Activated B cell treated with CpG ODN at 0.5 μM for 24 hours (primary cell): ENCODE data around the gene SLC43A2. TPM values are rescaled to one million over a fixed set of nuclear protein-coding genes. Genes with fewer than 3 reads are reported as not detected.

Source experiments
- ATAC-seq: fragments of 200-7000 bp; cut with Tn5 transposase; one replicate; pipeline ENCODE4 v1.10.0; 2021; ENCODE audit warnings: low read depth, mild to moderate bottlenecking, moderate library complexity
- CTCF ChIA-PET: fragments of 350-600 bp; sonication (Branson Sonifier 250); formaldehyde crosslinking; loops from one replicate; lab custom pipeline; 2021; ENCODE audit warnings: antibody characterized with exemption; lab: Charles Lee
- POLR2A ChIA-PET: fragments of 350-600 bp; sonication (Branson Sonifier 250); formaldehyde crosslinking; loops from one replicate; lab custom pipeline; 2021; ENCODE audit warnings: antibody characterized with exemption; lab: Charles Lee
- DNase-seq: peaks from one replicate; pipeline ENCODE4 v3.0.0; 2022
- H3K27ac Mint-ChIP-seq: one replicate; pipeline ENCODE4 v1.8.0; 2020; ENCODE audit warnings: mixed read lengths
- H3K27me3 Mint-ChIP-seq: one replicate; pipeline ENCODE4 v1.8.0; 2021; ENCODE audit warnings: mixed read lengths
- H3K36me3 Mint-ChIP-seq: one replicate; pipeline ENCODE4 v1.8.0; 2021; ENCODE audit warnings: low read depth, mixed read lengths
- H3K4me1 Mint-ChIP-seq: one replicate; pipeline ENCODE4 v1.8.0; 2021; ENCODE audit warnings: mixed read lengths
- H3K4me3 Mint-ChIP-seq: one replicate; pipeline ENCODE4 v1.8.0; 2020; ENCODE audit warnings: mild to moderate bottlenecking, mixed read lengths
- H3K9me3 Mint-ChIP-seq: one replicate; pipeline ENCODE4 v1.8.0; 2020; ENCODE audit warnings: mixed read lengths
- intact Hi-C: fragments of 100-400 bp; cut with micrococcal nuclease; formaldehyde crosslinking; loops from one replicate; pipeline ENCODE4 v1.15.1; 2024
- total RNA-seq: library from RNA; stranded (reverse); gene quantifications from 2 replicates; pipeline ENCODE4 v1.2.3, GENCODE V29; 2022
- TF ChIP-seq, protein P1 (sequence below): fragments of 200-600 bp; IDR thresholded peaks from one replicate; pipeline ENCODE4 v1.8.0; 2022; ENCODE audit warnings: antibody characterized with exemption, mild to moderate bottlenecking

Gene SLC43A2
- total RNA-seq, 1 donor from 2014 or later = 167 TPM

DNA sequence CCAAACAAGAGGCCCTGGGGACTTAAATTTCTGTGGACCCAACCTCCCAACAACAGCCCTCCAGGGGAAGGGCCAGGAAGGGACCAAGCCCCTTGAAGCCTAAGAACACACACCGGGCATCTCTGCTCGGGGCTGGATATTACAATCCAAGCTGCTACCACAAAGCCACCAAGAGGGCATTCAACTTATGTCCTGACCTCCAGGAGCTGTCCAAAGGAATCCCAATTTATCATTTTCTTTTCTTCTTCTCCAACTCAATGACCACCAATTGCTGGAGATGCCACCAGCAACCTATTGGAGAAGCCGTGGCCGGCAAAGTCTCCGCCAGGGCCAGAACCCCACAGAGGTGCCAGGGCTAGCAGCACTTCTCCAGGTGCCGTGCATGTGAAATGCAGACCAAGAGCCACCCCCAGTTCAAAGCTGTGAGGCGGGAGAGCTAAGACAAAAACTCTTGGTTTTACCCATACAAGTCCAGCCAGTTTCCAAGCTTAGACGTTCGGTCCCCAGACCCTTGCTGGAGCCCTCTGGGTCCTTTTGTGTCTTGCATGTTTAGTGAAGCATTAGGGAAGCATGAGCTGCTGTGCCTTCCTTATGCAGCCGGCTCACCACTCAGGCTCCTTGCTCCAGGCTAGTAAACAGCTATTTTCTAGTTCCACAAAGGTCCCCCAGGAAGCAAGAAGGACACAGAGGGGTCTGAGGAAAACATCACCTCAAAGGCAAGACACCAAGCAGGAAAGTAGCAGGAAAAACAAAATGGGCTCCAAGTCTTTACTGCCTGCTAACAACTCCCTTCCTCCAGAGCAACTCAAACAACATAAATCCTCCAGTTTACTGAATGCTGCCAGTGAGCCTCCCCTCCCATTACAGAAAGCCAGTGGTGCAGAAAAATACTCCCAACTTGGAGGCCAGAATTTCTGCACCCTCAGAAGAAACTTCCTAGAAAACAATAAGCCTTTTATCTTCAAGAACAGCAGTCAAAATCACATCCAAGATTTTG lies 69.3 kb downstream of the SLC43A2 start:
- Mint-ChIP-seq H3K36me3 (peaks cover 21% of the 10 kb centered on the region), H3K27me3 (no peaks in the 10 kb centered on the region), H3K9me3 (no peaks in the 10 kb centered on the region), H3K4me1 (peaks cover 59% of the 10 kb centered on the region), H3K4me3 (no peak overlapping the region), H3K27ac (no peak overlapping the region)
- ATAC-seq = no peak
- POLR2A ChIA-PET = interaction anchor here (0.5 to 0.8 kb wide), 2 partner anchors 29 to 69 kb away, joined by 3 to 8 read pairs; partner anchors contain the start of gene SLC43A2
- intact Hi-C loops = loop anchor here (10.0 kb wide), 1 partner anchor 305 kb away; no protein-coding TSS in a partner anchor
- no peak for DNase-seq
- CTCF ChIA-PET = no interaction called here
- TF ChIP-seq, protein P1, sequence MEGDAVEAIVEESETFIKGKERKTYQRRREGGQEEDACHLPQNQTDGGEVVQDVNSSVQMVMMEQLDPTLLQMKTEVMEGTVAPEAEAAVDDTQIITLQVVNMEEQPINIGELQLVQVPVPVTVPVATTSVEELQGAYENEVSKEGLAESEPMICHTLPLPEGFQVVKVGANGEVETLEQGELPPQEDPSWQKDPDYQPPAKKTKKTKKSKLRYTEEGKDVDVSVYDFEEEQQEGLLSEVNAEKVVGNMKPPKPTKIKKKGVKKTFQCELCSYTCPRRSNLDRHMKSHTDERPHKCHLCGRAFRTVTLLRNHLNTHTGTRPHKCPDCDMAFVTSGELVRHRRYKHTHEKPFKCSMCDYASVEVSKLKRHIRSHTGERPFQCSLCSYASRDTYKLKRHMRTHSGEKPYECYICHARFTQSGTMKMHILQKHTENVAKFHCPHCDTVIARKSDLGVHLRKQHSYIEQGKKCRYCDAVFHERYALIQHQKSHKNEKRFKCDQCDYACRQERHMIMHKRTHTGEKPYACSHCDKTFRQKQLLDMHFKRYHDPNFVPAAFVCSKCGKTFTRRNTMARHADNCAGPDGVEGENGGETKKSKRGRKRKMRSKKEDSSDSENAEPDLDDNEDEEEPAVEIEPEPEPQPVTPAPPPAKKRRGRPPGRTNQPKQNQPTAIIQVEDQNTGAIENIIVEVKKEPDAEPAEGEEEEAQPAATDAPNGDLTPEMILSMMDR = no peak

DNA sequence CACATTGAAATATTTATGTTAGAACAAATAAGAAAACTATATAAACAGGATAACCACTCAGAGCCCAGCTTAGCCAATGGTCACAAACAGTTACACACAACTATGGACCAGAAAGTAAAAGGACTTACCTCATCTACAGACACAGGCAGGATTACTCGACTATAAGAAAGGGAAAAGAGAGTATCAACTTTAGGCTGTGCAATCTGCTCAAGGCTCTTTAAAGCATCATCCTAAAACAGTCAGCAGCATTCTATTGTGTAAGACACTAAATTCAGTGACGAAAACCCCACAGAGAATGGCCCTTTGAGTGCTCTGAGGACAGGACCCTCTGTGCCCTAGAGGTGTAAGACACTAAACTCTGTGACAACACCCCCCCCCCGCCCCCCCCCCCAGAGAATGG lies 70.2 kb downstream of the SLC43A2 start:
- Mint-ChIP-seq H3K9me3 (no peaks in the 10 kb centered on the region), H3K27ac (no peak overlapping the region), H3K4me1 (peaks cover 61% of the 10 kb centered on the region), H3K36me3 (peaks cover 29% of the 10 kb centered on the region), H3K27me3 (no peaks in the 10 kb centered on the region), H3K4me3 (no peak overlapping the region)
- ChIA-PET CTCF (no interaction called here), POLR2A (interaction anchor here (0.5 to 0.8 kb wide), 5 partner anchors 16 to 282 kb away, joined by 3 to 5 read pairs (median 3); partner anchors contain the start of gene INPP5K)
- TF ChIP-seq, protein P1 = no peak
- DNase-seq (no peak), ATAC-seq (no peak)
- intact Hi-C loops = no loop called here

DNA sequence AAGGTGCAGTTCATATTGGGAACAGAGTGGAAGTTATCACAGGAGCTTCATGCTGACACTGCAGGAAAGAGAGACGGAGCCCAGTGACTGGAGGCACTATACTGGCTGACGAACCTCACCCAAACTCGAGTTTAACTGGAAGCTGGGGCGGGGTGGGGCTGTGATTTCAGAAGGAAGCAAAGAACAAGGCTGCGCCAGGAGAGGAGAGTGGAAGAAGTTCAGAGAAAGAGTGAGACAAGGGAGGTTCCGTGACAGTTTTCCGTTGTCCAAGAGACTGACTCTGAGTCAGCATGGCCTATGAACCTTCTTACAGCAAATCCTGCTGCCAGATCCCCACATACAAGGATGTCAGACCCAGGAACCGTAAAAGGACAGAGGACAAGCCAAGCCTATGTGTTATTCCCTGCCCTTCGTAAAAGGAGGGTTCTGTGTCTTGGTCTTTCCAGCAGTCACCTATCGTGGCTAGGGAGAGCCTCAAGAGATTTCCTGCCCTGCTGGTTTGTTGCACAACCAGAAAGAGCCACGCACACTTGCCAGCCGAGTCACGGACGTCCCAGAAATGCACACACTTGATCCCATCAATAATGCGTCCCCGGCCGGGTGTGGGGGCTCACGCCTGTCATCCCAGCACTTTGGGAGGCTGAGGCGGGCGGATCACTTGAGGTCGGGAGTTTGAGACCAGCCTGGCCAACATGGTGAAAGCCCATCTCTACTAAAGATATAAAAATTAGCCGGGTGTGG lies 71.1 kb downstream of the SLC43A2 start:
- TF ChIP-seq, protein P1 = no peak
- intact Hi-C loops = no loop called here
- CTCF ChIA-PET = no interaction called here
- H3K9me3 Mint-ChIP-seq = no peaks in the 10 kb centered on the region
- peak overlapping the region; percentile 46 for H3K27ac Mint-ChIP-seq
- H3K4me1 Mint-ChIP-seq = peaks cover 64% of the 10 kb centered on the region
- H3K36me3 Mint-ChIP-seq = peaks cover 35% of the 10 kb centered on the region
- DNase-seq (no peak), ATAC-seq (no peak)
- POLR2A ChIA-PET = interaction anchor here (0.6 kb wide), 1 partner anchor 78 kb away, joined by 3 read pairs; no protein-coding TSS in a partner anchor
- H3K4me3 Mint-ChIP-seq = no peak overlapping the region
- H3K27me3 Mint-ChIP-seq = no peaks in the 10 kb centered on the region

DNA sequence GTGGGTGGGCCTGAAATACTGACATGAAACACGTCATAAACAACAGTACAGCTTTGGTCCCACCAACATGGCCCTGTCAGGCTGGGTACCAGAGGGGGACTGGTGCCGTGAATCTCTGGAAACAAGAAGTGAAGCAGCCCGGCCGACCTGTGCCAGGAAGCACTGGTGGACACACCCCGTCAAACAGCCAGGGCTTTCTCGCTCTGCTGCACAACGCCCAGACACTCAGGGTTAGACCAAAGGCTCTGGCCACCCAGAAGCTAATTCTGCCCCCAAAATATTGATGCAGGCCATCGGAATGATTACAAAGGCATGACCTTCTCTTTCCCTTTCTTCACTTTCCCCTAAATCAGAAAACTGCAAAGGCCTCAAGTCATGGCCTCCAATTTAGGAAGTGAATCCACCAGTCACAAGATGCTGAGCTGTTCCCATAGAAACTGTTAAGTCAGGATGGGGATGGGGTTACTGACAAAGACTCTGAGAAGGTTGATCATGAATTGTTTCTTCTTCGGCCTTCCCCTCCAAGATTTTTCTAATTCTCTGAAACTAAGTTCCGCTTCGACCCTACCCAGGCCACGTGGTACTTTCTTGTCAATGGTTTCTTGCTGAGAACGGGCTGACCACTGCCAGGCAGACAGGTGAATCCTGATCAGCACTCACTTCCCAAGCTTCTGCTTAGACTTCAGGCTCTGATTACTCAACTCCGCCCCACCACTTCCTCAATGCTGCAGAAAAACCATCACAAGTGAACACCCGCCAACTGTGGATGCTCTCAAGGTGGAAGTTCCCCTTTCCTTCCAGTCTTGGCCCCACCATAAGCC lies 72.8 kb downstream of the SLC43A2 start:
- ChIA-PET CTCF (interaction anchor here (1.1 to 2.9 kb wide), 3 partner anchors 39 to 89 kb away, joined by 3 to 8 read pairs (median 3); partner anchors contain the start of gene INPP5K), POLR2A (interaction anchor here (0.6 to 1.7 kb wide), 8 partner anchors 10 to 191 kb away, joined by 3 to 5 read pairs (median 3); partner anchors contain the start of gene INPP5K)
- DNase-seq = peak; percentile 21
- Mint-ChIP-seq H3K9me3 (no peaks in the 10 kb centered on the region), H3K4me3 (peak overlapping the region; percentile 53), H3K27me3 (no peaks in the 10 kb centered on the region), H3K27ac (peak overlapping the region; percentile 84), H3K36me3 (peaks cover 52% of the 10 kb centered on the region), H3K4me1 (peaks cover 55% of the 10 kb centered on the region)
- intact Hi-C loops = no loop called here
- ATAC-seq = peak; percentile 78
- TF ChIP-seq, protein P1 = no peak
